Vagina (tissue), 2 donors: ENCODE data around the gene PLCB1. TPM values are rescaled to one million over a fixed set of nuclear protein-coding genes. Genes with fewer than 3 reads are reported as not detected.

ENCODE experiments used
- DNase-seq, 2 donors: peaks; one replicate each; pipeline ENCODE4 v3.0.0-alpha.2; 2017; ENCODE audit errors: extremely low spot score in 2 of 2
- H3K27ac ChIP-seq: fragments of 200-600 bp; sonication (generic); one replicate; pipeline ENCODE4 v1.5.1; 2019
- H3K27me3 ChIP-seq: fragments of 200-600 bp; sonication (generic); one replicate; pipeline ENCODE4 v1.5.1; 2019
- H3K36me3 ChIP-seq, 2 donors: fragments of 200-600 bp; sonication (generic); one replicate each; pipeline ENCODE4 v1.5.1; 2017 to 2019
- H3K4me1 ChIP-seq: fragments of 200-600 bp; sonication (generic); one replicate; pipeline ENCODE4 v1.5.1; 2019
- H3K4me3 ChIP-seq, 2 donors: fragments of 200-600 bp; sonication (generic); 1 replicate in 1 of 2; 2 replicates in 1 of 2; pipeline ENCODE4 v1.5.1; 2016 to 2019
- H3K9me3 ChIP-seq: fragments of 200-600 bp; sonication (generic); one replicate; pipeline ENCODE4 v1.5.1; 2019
- CTCF ChIP-seq, 3 experiments: fragments of 450-650 bp in 2 of 3; fragments of 200-600 bp in 1 of 3; sonication (generic) in 1 of 3; IDR thresholded peaks; one replicate each; pipeline ENCODE4 v1.5.1; 2017 to 2019; ENCODE audit warnings: antibody characterized with exemption in 3 of 3, mild to moderate bottlenecking in 2 of 3, moderate library complexity in 2 of 3
- POLR2A ChIP-seq, 2 donors: fragments of 450-650 bp; IDR thresholded peaks; one replicate each; pipeline ENCODE4 v1.6.1; 2017; ENCODE audit warnings: antibody characterized with exemption in 2 of 2, mild to moderate bottlenecking in 2 of 2, moderate library complexity in 2 of 2
- POLR2AphosphoS5 ChIP-seq, 2 donors: sonication (generic); formaldehyde crosslinking; IDR thresholded peaks; one replicate each; pipeline ENCODE4 v1.9.0; 2017; ENCODE audit warnings: antibody characterized with exemption in 2 of 2, mild to moderate bottlenecking in 2 of 2, low read depth in 1 of 2; ENCODE audit not compliant: insufficient read depth in 1 of 2
- intact Hi-C: fragments of 100-400 bp; cut with DNase I; formaldehyde crosslinking; loops from one replicate; pipeline ENCODE4 v1.15.1; 2023
- total RNA-seq: library from RNA; depleted of rRNA; stranded (reverse); fragments of >200 nt; gene quantifications from one replicate; pipeline ENCODE4 v1.2.3, GENCODE V29; 2016

Gene PLCB1
- total RNA-seq, 1 donor from 2014 or later: 32.4 TPM

GRCh38 chr20:8213831-8214587 lies 81.9 kb downstream of the PLCB1 start:
- H3K4me3 ChIP-seq: no peak overlapping the region
- H3K27ac ChIP-seq: no peak overlapping the region
- H3K27me3 ChIP-seq: no peaks in the 10 kb centered on the region
- DNase-seq: no peak
- no peak for TF ChIP-seq POLR2A (IDR thresholded peaks at IDR 0.05)
- no peak for TF ChIP-seq POLR2AphosphoS5 (IDR thresholded peaks at IDR 0.05; ENCODE audit: insufficient read depth in 1 of 2, low read depth in 1 of 2)
- TF ChIP-seq CTCF (IDR thresholded peaks at IDR 0.05): no peak
- H3K9me3 ChIP-seq: no peaks in the 10 kb centered on the region
- H3K36me3 ChIP-seq: no peaks in the 10 kb centered on the region
- intact Hi-C loops: no loop called here
- no peaks in the 10 kb centered on the region for H3K4me1 ChIP-seq

GRCh38 chr20:8215361-8215781 lies 83.3 kb downstream of the PLCB1 start:
- Histone ChIP-seq H3K27me3 (no peaks in the 10 kb centered on the region), H3K36me3 (no peaks in the 10 kb centered on the region), H3K4me3 (no peak overlapping the region), H3K4me1 (no peaks in the 10 kb centered on the region), H3K9me3 (no peaks in the 10 kb centered on the region), H3K27ac (no peak overlapping the region)
- DNase-seq: no peak
- intact Hi-C loops: no loop called here
- TF ChIP-seq POLR2AphosphoS5 (IDR thresholded peaks at IDR 0.05; ENCODE audit: insufficient read depth in 1 of 2, low read depth in 1 of 2) (no peak), CTCF (IDR thresholded peaks at IDR 0.05) (no peak), POLR2A (IDR thresholded peaks at IDR 0.05) (no peak)

GRCh38 chr20:8216375-8217200 lies 84.5 kb downstream of the PLCB1 start:
- Histone ChIP-seq H3K36me3 (no peaks in the 10 kb centered on the region), H3K27me3 (no peaks in the 10 kb centered on the region), H3K27ac (no peak overlapping the region), H3K4me3 (no peak overlapping the region), H3K4me1 (no peaks in the 10 kb centered on the region), H3K9me3 (no peaks in the 10 kb centered on the region)
- intact Hi-C loops: no loop called here
- TF ChIP-seq CTCF (IDR thresholded peaks at IDR 0.05) (no peak), POLR2A (IDR thresholded peaks at IDR 0.05) (no peak), POLR2AphosphoS5 (IDR thresholded peaks at IDR 0.05; ENCODE audit: insufficient read depth in 1 of 2, low read depth in 1 of 2) (no peak)
- no peak for DNase-seq

- intact Hi-C loops: no loop called here
- no peaks in the 10 kb centered on the region for H3K36me3 ChIP-seq
These were observed 86.8 kb downstream of the PLCB1 start for GRCh38 chr20:8218861-8219260.

More at GRCh38 chr20:8218861-8219260, 86.8 kb downstream of the PLCB1 start:
- Histone ChIP-seq H3K9me3 (no peaks in the 10 kb centered on the region), H3K4me3 (no peak overlapping the region), H3K27me3 (no peaks in the 10 kb centered on the region), H3K4me1 (peaks cover 4% of the 10 kb centered on the region), H3K27ac (no peak overlapping the region)
- TF ChIP-seq CTCF (IDR thresholded peaks at IDR 0.05): no peak
- DNase-seq: no peak
